Activated CD8-positive, alpha-beta T cell treated with anti-CD3 and anti-CD28 coated beads, Interleukin-2, amount 10 ng/mL, durations not matched to agents 7 days and 5 days (primary cell): ENCODE measurements around the gene PTPN4. TPM values are rescaled to one million over a fixed set of nuclear protein-coding genes. Genes with fewer than 3 reads are reported as not detected.

Experiments used
- ATAC-seq: fragments of 150-1000 bp; cut with Tn5 transposase; one replicate; pipeline ENCODE4 v1.10.0; 2021; ENCODE audit warnings: moderate library complexity
- CTCF ChIA-PET: fragments of 350-600 bp; sonication (Branson Sonifier 250); formaldehyde crosslinking; loops from one replicate; lab custom pipeline; 2021; ENCODE audit warnings: antibody characterized with exemption; lab: Charles Lee
- POLR2A ChIA-PET: fragments of 350-600 bp; sonication (Branson Sonifier 250); formaldehyde crosslinking; loops from one replicate; lab custom pipeline; 2021; ENCODE audit warnings: antibody characterized with exemption; lab: Charles Lee
- DNase-seq: peaks from one replicate; pipeline ENCODE4 v3.0.0-alpha.2; 2020
- H3K27ac Mint-ChIP-seq: one replicate; pipeline ENCODE4 v1.8.0; 2021; ENCODE audit warnings: mild to moderate bottlenecking, mixed read lengths
- H3K27me3 Mint-ChIP-seq: one replicate; pipeline ENCODE4 v1.8.0; 2021; ENCODE audit warnings: low read depth, mixed read lengths
- H3K36me3 Mint-ChIP-seq: one replicate; pipeline ENCODE4 v1.8.0; 2021; ENCODE audit warnings: low read depth, mixed read lengths
- H3K4me1 Mint-ChIP-seq: one replicate; pipeline ENCODE4 v1.8.0; 2021; ENCODE audit warnings: low read depth, mixed read lengths
- H3K4me3 Mint-ChIP-seq: one replicate; pipeline ENCODE4 v1.8.0; 2021; ENCODE audit warnings: mild to moderate bottlenecking, mixed read lengths
- H3K9me3 Mint-ChIP-seq: one replicate; pipeline ENCODE4 v1.8.0; 2022; ENCODE audit warnings: mixed read lengths; ENCODE audit not compliant: insufficient read depth
- total RNA-seq, 2 experiments: library from RNA; stranded (reverse); gene quantifications; one replicate each; pipeline ENCODE4 v1.2.3, GENCODE V29; 2021

PTPN4 gene
- total RNA-seq, 2 experiments from 2014 or later: 89.1 to 91.3 TPM

DNA sequence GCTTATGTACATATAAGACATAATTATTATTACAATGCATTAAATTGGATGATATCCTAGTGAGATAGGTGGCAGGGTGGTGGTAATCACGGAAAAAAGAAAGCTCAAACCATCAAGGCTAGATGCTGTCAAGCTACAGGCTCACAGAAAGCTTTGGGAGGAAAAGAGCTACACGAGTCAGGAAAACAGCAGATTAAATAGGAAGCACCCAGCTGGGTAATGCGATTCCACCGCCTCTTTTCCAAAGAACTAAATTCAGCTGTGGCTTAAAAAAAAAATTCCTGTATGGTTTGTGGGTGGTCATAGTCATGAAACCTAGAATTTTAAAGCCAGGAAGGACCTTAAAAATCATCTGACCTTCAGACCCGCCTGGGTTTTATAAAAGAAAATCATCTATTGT, 23.7 kb upstream of the PTPN4 start:
- no peaks in the 10 kb centered on the region for H3K9me3 Mint-ChIP-seq
- H3K27me3 Mint-ChIP-seq: peaks cover 4% of the 10 kb centered on the region
- ChIA-PET POLR2A (interaction anchor here (0.9 kb wide), 1 partner anchor 909 kb away, joined by 3 read pairs; no protein-coding TSS in a partner anchor), CTCF (interaction anchor here (0.7 kb wide), 1 partner anchor 19 kb away, joined by 3 read pairs; no protein-coding TSS in a partner anchor)
- ATAC-seq (no peak), DNase-seq (no peak)
- no peak overlapping the region for H3K27ac Mint-ChIP-seq
- peaks cover 6% of the 10 kb centered on the region for H3K4me1 Mint-ChIP-seq
- H3K36me3 Mint-ChIP-seq: no peaks in the 10 kb centered on the region
- no peak overlapping the region for H3K4me3 Mint-ChIP-seq

DNA sequence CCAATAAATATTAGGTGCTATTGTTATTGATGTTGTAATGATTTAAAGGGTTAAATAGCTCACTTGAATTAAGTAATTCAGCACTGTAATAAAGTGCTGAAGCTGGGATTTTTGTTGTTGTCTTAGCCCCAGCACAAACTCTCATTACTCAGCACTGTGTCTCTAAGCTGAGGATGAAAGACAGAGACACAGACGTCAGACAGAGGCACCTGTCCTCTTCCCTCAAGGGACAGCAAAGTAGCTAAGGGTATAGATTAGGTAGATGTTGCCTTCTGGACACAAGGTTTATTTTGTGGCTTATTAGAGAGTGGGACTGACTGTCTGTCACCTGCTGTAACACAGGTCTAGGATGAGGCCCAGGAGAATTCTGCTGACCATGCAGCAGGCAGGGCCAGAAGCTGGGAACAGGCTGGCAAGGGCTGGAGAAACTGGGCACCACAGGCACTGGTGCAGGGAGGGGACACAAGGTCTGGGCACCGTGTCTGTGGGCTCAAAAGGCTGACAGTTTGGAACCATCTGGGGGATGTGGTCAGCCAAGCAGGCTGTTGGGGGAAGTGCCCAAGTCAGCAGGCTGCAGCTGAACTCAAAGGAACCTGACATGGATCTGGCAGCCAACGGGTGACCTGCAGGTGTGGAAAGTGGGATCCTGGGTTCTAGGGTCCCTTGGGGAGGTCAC, 20.0 kb upstream of the PTPN4 start:
- H3K4me3 Mint-ChIP-seq: no peak overlapping the region
- ATAC-seq: no peak
- H3K9me3 Mint-ChIP-seq: no peaks in the 10 kb centered on the region

DNA sequence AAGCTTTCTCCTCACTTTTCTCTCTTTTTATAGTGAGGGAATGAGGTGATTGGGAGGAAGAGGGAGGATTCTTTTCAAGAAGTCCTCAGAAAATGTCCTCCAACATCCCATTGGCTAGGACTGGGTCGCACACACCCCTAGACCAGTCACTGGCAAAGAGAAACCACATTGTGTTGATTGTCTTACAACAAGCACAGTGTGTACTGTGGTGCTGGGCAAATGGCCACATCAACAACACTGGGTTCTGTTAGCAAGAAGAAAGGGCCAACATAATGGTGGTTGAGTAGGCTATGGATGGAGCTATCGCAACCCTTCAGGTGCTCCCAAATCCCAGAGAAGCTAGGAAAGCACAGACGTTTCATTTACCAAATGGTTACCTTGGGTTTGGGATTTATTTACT, 18.7 kb upstream of the PTPN4 start:
- H3K9me3 Mint-ChIP-seq: no peaks in the 10 kb centered on the region
- H3K27me3 Mint-ChIP-seq: peaks cover 2% of the 10 kb centered on the region
- no peak overlapping the region for H3K27ac Mint-ChIP-seq
- H3K4me1 Mint-ChIP-seq: peaks cover 6% of the 10 kb centered on the region
- no peak for ATAC-seq
- DNase-seq: no peak
- CTCF ChIA-PET: interaction anchor here (3.5 kb wide), 1 partner anchor 12 kb away, joined by 18 read pairs; no protein-coding TSS in a partner anchor
- H3K4me3 Mint-ChIP-seq: no peak overlapping the region
- POLR2A ChIA-PET: no interaction called here
- no peaks in the 10 kb centered on the region for H3K36me3 Mint-ChIP-seq

More for the DNA sequence above, 20.0 kb upstream of the PTPN4 start:
- Mint-ChIP-seq H3K27me3 (peaks cover 2% of the 10 kb centered on the region), H3K36me3 (no peaks in the 10 kb centered on the region), H3K4me1 (peaks cover 6% of the 10 kb centered on the region), H3K27ac (no peak overlapping the region)
- DNase-seq: no peak
- POLR2A ChIA-PET: no interaction called here
- CTCF ChIA-PET: interaction anchor here (1.1 to 3.5 kb wide), 3 partner anchors 14 to 437 kb away, joined by 3 to 18 read pairs (median 5); no protein-coding TSS in a partner anchor

- peaks cover 2% of the 10 kb centered on the region for H3K27me3 Mint-ChIP-seq
- ChIA-PET POLR2A (no interaction called here), CTCF (interaction anchor here (3.5 kb wide), 1 partner anchor 11 kb away, joined by 18 read pairs; no protein-coding TSS in a partner anchor)
- DNase-seq (no peak), ATAC-seq (no peak)
- H3K9me3 Mint-ChIP-seq: no peaks in the 10 kb centered on the region
- no peak overlapping the region for H3K27ac Mint-ChIP-seq
- H3K36me3 Mint-ChIP-seq: no peaks in the 10 kb centered on the region
- no peak overlapping the region for H3K4me3 Mint-ChIP-seq
- H3K4me1 Mint-ChIP-seq: peaks cover 6% of the 10 kb centered on the region
Measured at GRCh38 chr2:119741868-119742267, 17.9 kb upstream of the PTPN4 start.

GRCh38 chr2:119744335-119744939, 15.3 kb upstream of the PTPN4 start:
- POLR2A ChIA-PET: no interaction called here
- ATAC-seq: no peak
- no peak overlapping the region for H3K27ac Mint-ChIP-seq

DNA sequence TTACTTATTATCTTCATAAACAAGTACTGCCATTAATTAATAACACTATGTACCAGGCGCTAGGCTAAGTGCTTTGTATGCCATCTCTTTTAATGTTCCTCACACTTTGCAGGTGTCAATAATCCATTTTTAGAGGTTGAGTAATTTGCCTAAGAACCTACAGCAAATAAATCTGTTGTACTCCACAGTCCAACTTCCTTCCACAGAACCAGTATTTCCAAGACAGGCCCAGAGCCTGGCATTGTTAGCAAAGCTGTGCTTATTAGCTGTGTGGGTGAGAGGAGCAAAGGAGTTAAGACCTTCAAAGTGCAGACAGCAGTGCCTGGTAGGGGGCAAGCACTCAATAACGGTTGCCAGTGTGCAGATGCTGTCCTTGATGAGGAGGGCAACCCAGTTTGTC, 14.2 kb upstream of the PTPN4 start:
- DNase-seq: no peak
- ChIA-PET POLR2A (no interaction called here), CTCF (no interaction called here)
- Mint-ChIP-seq H3K27me3 (peaks cover 2% of the 10 kb centered on the region), H3K4me1 (no peaks in the 10 kb centered on the region), H3K4me3 (no peak overlapping the region), H3K27ac (no peak overlapping the region), H3K9me3 (no peaks in the 10 kb centered on the region), H3K36me3 (no peaks in the 10 kb centered on the region)
- no peak for ATAC-seq

More at GRCh38 chr2:119744335-119744939, 15.3 kb upstream of the PTPN4 start:
- Mint-ChIP-seq H3K9me3 (no peaks in the 10 kb centered on the region), H3K4me1 (peaks cover 6% of the 10 kb centered on the region), H3K27me3 (peaks cover 2% of the 10 kb centered on the region), H3K36me3 (no peaks in the 10 kb centered on the region), H3K4me3 (no peak overlapping the region)
- CTCF ChIA-PET: no interaction called here
- DNase-seq: no peak

- Mint-ChIP-seq H3K4me3 (no peak overlapping the region), H3K36me3 (no peaks in the 10 kb centered on the region), H3K27ac (no peak overlapping the region), H3K27me3 (peaks cover 9% of the 10 kb centered on the region), H3K4me1 (no peaks in the 10 kb centered on the region), H3K9me3 (no peaks in the 10 kb centered on the region)
- CTCF ChIA-PET: interaction anchor here (1.4 kb wide), 1 partner anchor 429 kb away, joined by 3 read pairs; no protein-coding TSS in a partner anchor
- no peak for DNase-seq
- no peak for ATAC-seq
- POLR2A ChIA-PET: interaction anchor here (1.6 kb wide), 1 partner anchor 12 kb away, joined by 4 read pairs; the partner anchor contains the start of gene PTPN4
Measured at GRCh38 chr2:119746836-119747686, 12.7 kb upstream of the PTPN4 start.

DNA sequence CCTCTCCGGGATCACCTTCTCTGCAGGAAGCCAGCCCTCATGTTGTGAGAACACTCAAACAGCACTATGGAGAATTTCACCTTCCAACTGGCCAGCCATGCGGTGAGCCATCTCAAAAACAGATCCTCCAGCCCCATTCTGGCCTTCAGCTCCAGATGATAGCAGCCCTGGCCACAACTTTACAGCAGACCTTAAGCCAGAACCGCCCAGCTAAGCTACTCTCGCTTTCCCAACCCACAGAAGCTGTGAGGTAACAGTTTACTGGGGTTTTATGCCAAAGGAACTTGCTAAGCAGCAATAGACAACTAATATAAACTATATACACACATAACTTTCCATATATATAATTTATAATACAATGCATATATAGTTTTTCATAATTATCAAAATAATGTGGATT, 11.6 kb upstream of the PTPN4 start:
- POLR2A ChIA-PET: no interaction called here
- Mint-ChIP-seq H3K27ac (no peak overlapping the region), H3K36me3 (no peaks in the 10 kb centered on the region), H3K27me3 (peaks cover 9% of the 10 kb centered on the region), H3K4me1 (peaks cover under 1% of the 10 kb centered on the region), H3K4me3 (no peak overlapping the region), H3K9me3 (no peaks in the 10 kb centered on the region)
- DNase-seq (no peak), ATAC-seq (no peak)
- CTCF ChIA-PET: interaction anchor here (1.2 to 1.3 kb wide), 2 partner anchors 428 to 565 kb away, joined by 5 read pairs; no protein-coding TSS in a partner anchor

DNA sequence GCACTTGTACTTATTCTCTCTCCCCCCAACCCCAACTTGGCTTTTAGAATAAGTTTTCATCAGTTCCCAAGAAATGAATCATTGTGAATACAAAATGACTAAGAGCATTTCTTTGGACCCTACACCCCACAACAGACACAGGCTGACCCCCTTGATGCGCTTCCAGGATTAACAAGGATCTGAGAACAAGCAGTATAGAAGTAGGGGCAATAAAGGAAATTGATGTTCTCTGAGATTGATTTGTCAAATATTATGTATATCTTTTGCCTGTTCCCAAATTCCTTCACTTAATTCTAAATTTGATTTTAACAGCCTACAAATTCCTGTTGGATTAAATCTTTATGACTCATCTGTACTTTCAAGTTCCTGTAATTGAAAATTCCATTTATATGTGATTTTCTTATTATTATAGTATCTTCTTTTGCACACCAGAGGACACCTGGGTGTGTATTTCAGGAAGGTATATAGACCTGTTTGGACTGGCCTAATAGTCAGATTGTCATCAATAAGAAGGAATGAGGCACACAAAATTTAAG, 10.2 kb upstream of the PTPN4 start:
- POLR2A ChIA-PET: no interaction called here
- H3K36me3 Mint-ChIP-seq: no peaks in the 10 kb centered on the region

DNA sequence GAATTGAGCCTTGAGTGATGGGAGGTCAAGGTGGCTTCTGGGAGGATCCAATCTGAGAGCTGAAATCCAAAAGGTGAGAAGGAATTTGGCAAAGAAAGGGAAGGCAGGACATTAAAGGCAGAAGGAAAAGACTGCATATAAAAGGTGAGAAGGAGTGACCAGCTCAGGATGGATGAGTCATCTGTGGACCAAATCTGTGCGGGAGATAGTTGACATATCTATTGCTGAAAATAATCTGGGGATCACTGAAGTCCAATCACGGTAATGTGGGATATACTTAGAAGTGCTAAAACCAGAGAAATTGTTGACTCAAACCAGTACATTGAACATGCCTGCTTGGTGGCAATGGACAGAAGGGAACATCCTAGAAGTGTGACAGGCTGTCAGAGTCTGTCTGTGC, 8.0 kb upstream of the PTPN4 start:
- Mint-ChIP-seq H3K4me3 (no peak overlapping the region), H3K4me1 (peaks cover 5% of the 10 kb centered on the region), H3K27me3 (peaks cover 10% of the 10 kb centered on the region), H3K9me3 (no peaks in the 10 kb centered on the region), H3K36me3 (no peaks in the 10 kb centered on the region), H3K27ac (no peak overlapping the region)
- ATAC-seq: no peak
- POLR2A ChIA-PET: no interaction called here
- DNase-seq: no peak
- CTCF ChIA-PET: interaction anchor here (1.2 to 1.5 kb wide), 2 partner anchors 72 to 425 kb away, joined by 3 to 5 read pairs; no protein-coding TSS in a partner anchor

More for the DNA sequence above, 10.2 kb upstream of the PTPN4 start:
- ATAC-seq (no peak), DNase-seq (no peak)
- H3K27ac Mint-ChIP-seq: no peak overlapping the region
- CTCF ChIA-PET: interaction anchor here (1.2 to 1.3 kb wide), 2 partner anchors 427 to 564 kb away, joined by 5 read pairs; no protein-coding TSS in a partner anchor
- peaks cover 4% of the 10 kb centered on the region for H3K4me1 Mint-ChIP-seq
- no peak overlapping the region for H3K4me3 Mint-ChIP-seq
- no peaks in the 10 kb centered on the region for H3K9me3 Mint-ChIP-seq
- H3K27me3 Mint-ChIP-seq: peaks cover 8% of the 10 kb centered on the region
